ENCODE results near the gene COMMD7. TPM values are rescaled to one million over a fixed set of nuclear protein-coding genes. Genes with fewer than 3 reads are reported as not detected.
A peak's percentile ranks its signal among the peaks of the same experiment; 100 is the strongest.

The COMMD7 gene
- total and polyA plus RNA-seq, 9 of the 15 experiments (the other 6 are each of a cell fraction or from before 2014, with no cell fraction given): 11.9 to 69.1 (median 34.7) TPM

DNA sequence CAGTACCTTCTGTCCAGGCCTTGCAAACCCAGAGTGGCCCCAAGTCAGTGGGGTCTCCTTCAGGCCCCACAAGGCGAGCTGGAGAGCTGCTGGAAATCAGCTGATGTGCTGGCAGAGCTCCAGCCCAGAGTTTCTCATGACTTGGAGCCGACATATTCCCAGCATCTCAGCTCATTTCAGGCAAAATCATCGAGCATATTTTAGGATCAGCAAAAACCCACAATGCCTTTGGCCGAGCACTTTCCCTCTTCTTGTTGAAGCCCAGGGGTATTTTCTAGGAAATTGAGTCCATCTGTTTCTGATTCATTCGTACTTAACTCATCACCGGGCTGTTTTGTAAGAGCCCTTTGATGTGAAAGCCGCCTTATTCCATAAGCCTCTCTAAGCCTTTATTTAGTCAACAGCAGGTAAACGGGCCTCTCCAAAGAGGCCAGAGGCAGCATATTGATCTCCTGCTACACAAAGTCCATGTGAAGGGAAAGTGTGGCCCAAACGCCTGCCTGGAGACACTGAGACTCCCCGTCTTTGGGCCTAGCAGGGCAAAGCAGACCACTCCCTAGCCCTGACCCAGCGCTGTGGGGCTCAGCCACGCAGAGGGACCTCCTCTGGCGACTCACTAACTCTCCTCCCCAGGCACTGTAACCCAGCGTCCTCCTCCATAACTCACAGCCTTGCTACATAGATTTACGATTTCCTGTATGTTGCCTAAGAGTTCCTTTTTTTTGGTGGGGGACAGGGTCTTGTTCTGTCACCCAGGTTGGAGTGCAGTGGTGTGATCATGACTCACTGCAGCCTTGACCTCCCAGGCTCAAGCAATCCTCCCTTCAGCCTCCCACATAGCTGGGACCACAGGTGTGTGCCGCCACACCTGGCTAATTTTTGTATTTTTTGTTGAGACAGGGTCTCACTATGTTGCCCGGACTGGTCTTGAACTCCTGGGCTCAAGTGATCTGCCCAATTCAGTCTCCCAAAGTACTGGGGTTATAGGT lies 57.4 kb downstream of the COMMD7 start (continued):
- TF ChIP-seq, protein P1, sequence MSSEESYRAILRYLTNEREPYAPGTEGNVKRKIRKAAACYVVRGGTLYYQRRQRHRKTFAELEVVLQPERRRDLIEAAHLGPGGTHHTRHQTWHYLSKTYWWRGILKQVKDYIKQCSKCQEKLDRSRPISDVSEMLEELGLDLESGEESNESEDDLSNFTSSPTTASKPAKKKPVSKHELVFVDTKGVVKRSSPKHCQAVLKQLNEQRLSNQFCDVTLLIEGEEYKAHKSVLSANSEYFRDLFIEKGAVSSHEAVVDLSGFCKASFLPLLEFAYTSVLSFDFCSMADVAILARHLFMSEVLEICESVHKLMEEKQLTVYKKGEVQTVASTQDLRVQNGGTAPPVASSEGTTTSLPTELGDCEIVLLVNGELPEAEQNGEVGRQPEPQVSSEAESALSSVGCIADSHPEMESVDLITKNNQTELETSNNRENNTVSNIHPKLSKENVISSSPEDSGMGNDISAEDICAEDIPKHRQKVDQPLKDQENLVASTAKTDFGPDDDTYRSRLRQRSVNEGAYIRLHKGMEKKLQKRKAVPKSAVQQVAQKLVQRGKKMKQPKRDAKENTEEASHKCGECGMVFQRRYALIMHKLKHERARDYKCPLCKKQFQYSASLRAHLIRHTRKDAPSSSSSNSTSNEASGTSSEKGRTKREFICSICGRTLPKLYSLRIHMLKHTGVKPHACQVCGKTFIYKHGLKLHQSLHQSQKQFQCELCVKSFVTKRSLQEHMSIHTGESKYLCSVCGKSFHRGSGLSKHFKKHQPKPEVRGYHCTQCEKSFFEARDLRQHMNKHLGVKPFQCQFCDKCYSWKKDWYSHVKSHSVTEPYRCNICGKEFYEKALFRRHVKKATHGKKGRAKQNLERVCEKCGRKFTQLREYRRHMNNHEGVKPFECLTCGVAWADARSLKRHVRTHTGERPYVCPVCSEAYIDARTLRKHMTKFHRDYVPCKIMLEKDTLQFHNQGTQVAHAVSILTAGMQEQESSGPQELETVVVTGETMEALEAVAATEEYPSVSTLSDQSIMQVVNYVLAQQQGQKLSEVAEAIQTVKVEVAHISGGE (CRISPR knock-in tag; IDR thresholded peaks at IDR 0.05): no peak
- TF ChIP-seq, protein P2, sequence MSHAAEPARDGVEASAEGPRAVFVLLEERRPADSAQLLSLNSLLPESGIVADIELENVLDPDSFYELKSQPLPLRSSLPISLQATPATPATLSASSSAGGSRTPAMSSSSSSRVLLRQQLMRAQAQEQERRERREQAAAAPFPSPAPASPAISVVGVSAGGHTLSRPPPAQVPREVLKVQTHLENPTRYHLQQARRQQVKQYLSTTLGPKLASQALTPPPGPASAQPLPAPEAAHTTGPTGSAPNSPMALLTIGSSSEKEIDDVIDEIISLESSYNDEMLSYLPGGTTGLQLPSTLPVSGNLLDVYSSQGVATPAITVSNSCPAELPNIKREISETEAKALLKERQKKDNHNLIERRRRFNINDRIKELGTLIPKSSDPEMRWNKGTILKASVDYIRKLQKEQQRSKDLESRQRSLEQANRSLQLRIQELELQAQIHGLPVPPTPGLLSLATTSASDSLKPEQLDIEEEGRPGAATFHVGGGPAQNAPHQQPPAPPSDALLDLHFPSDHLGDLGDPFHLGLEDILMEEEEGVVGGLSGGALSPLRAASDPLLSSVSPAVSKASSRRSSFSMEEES (CRISPR knock-in tag; IDR thresholded peaks at IDR 0.05): no peak
- TF ChIP-seq NR1H2 (CRISPR knock-in tag; IDR thresholded peaks at IDR 0.05) (no peak), BMI1 (IDR thresholded peaks at IDR 0.05; ENCODE audit: low read length) (no peak), ARID4B (CRISPR knock-in tag; IDR thresholded peaks at IDR 0.05) (no peak), HMGXB4 (CRISPR knock-in tag; IDR thresholded peaks at IDR 0.05) (no peak), ETV1 (tag; conservative IDR thresholded peaks at IDR 0.05; ENCODE audit: low read depth) (peak; percentile 64; the same call in 1 of the 2 replicates), ZNF316 (IDR thresholded peaks at IDR 0.05) (peak; percentile 8; the same call in 1 of the 2 replicates), CC2D1A (IDR thresholded peaks at IDR 0.05) (no peak), ZNF175 (CRISPR knock-in tag; IDR thresholded peaks at IDR 0.05; ENCODE audit: low read depth) (peak; percentile 60; the same call in 1 of the 2 replicates), RAD51 (IDR thresholded peaks at IDR 0.05; ENCODE audit: borderline replicate concordance, low read depth) (no peak)
- TF ChIP-seq, protein P3, sequence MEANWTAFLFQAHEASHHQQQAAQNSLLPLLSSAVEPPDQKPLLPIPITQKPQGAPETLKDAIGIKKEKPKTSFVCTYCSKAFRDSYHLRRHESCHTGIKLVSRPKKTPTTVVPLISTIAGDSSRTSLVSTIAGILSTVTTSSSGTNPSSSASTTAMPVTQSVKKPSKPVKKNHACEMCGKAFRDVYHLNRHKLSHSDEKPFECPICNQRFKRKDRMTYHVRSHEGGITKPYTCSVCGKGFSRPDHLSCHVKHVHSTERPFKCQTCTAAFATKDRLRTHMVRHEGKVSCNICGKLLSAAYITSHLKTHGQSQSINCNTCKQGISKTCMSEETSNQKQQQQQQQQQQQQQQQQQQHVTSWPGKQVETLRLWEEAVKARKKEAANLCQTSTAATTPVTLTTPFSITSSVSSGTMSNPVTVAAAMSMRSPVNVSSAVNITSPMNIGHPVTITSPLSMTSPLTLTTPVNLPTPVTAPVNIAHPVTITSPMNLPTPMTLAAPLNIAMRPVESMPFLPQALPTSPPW (CRISPR knock-in tag; IDR thresholded peaks at IDR 0.05): no peak
